Thymus (tissue), 11 donors: ENCODE data around the gene PRIM2. TPM values are rescaled to one million over a fixed set of nuclear protein-coding genes. Genes with fewer than 3 reads are reported as not detected.
"Not testable (repeated sequence)": the region's sequence is repeated elsewhere in the genome, so short reads cannot be mapped to it uniquely, and the experiment has no call there.

ENCODE experiments used
- DNase-seq, 9 donors: peaks; one replicate each; pipeline ENCODE4 v3.0.0-alpha.2; 2013; ENCODE audit warnings: low spot score in 9 of 9, low read depth in 6 of 9, missing footprints in 1 of 9
- H3K27ac ChIP-seq, 2 donors: one replicate each; pipeline ENCODE4 v1.5.1; 2013; ENCODE audit warnings: control low read depth in 1 of 2, low read depth in 1 of 2, low read length in 1 of 2, mild to moderate bottlenecking in 1 of 2, moderate library complexity in 1 of 2
- H3K27me3 ChIP-seq, 2 donors: one replicate each; pipeline ENCODE4 v1.5.1; 2013; ENCODE audit warnings: low read length in 1 of 2; ENCODE audit not compliant: control insufficient read depth in 2 of 2, insufficient read depth in 1 of 2
- H3K36me3 ChIP-seq, 2 donors: one replicate each; pipeline ENCODE4 v1.5.1; 2013; ENCODE audit warnings: low read length in 1 of 2, mild to moderate bottlenecking in 1 of 2, moderate library complexity in 1 of 2; ENCODE audit not compliant: control insufficient read depth in 2 of 2, insufficient read depth in 2 of 2
- H3K4me1 ChIP-seq, 2 donors: one replicate each; pipeline ENCODE4 v1.5.1; 2013; ENCODE audit warnings: low read length in 2 of 2; ENCODE audit not compliant: control insufficient read depth in 2 of 2, insufficient read depth in 2 of 2
- H3K4me3 ChIP-seq, 2 donors: one replicate each; pipeline ENCODE4 v1.5.1; 2013; ENCODE audit warnings: low read length in 2 of 2, control low read depth in 1 of 2, mild to moderate bottlenecking in 1 of 2
- H3K9me3 ChIP-seq, 2 donors: one replicate each; pipeline ENCODE4 v1.5.1; 2013; ENCODE audit warnings: low read length in 1 of 2, mild to moderate bottlenecking in 1 of 2; ENCODE audit not compliant: control insufficient read depth in 2 of 2, insufficient read depth in 1 of 2
- WGBS: extraction: QIAGEN DNeasy Blood & Tissue Kit; methylation state at CpG from one replicate; pipeline ENCODE4 v1.1.7; 2013; 5-methylcytosine and 5-hydroxymethylcytosine counted together
- polyA plus RNA-seq: library from polyadenylated mRNA; stranded (reverse); fragments of 200-250 nt; gene quantifications from one replicate; pipeline ENCODE4 v1.2.3, GENCODE V29; 2013
- total RNA-seq: library from RNA; stranded (reverse); fragments of 120-200 nt; gene quantifications from one replicate; pipeline ENCODE4 v1.2.4, GENCODE V29; 2013
- donor health status: healthy.

PRIM2 gene
- total and polyA plus RNA-seq, 2 donors = 9.7 to 34.2 TPM

- not testable (repeated sequence) for H3K36me3 ChIP-seq, H3K27ac ChIP-seq, H3K4me1 ChIP-seq, DNase-seq, H3K4me3 ChIP-seq, H3K27me3 ChIP-seq, H3K9me3 ChIP-seq
- WGBS = 97% methylated on average over 3 of the region's 3 CpGs
Observed at GRCh38 chr6:57601105-57601504, 283.7 kb downstream of the PRIM2 start.

- not testable (repeated sequence) for H3K9me3 ChIP-seq, H3K27me3 ChIP-seq, H3K4me3 ChIP-seq, H3K27ac ChIP-seq, DNase-seq, H3K36me3 ChIP-seq, H3K4me1 ChIP-seq
Observed at GRCh38 chr6:57605303-57605702, 287.9 kb downstream of the PRIM2 start.

GRCh38 chr6:57606331-57606730 is 288.9 kb downstream of the PRIM2 start:
- H3K9me3 ChIP-seq, DNase-seq, H3K27ac ChIP-seq, H3K27me3 ChIP-seq, H3K36me3 ChIP-seq, H3K4me3 ChIP-seq, H3K4me1 ChIP-seq: not testable (repeated sequence)
- WGBS = 97% methylated on average over 3 of the region's 3 CpGs

- not testable (repeated sequence) for H3K4me1 ChIP-seq, DNase-seq, H3K9me3 ChIP-seq, H3K27me3 ChIP-seq, H3K27ac ChIP-seq, H3K4me3 ChIP-seq, H3K36me3 ChIP-seq
- WGBS = no CpG with 5 or more reads among the region's 2 CpGs
Observed at GRCh38 chr6:57610612-57611011, 293.2 kb downstream of the PRIM2 start.

GRCh38 chr6:57618959-57619358 is 301.5 kb downstream of the PRIM2 start:
- not testable (repeated sequence) for H3K27ac ChIP-seq, H3K27me3 ChIP-seq, DNase-seq, H3K9me3 ChIP-seq, H3K4me3 ChIP-seq, H3K4me1 ChIP-seq, H3K36me3 ChIP-seq
- WGBS = 94% methylated on average over 6 of the region's 6 CpGs

- WGBS = 100% methylated on average over 1 of the region's 1 CpG
- H3K36me3 ChIP-seq, H3K4me3 ChIP-seq, DNase-seq, H3K4me1 ChIP-seq, H3K27me3 ChIP-seq, H3K27ac ChIP-seq, H3K9me3 ChIP-seq: not testable (repeated sequence)
Observed at GRCh38 chr6:57631773-57632172, 314.3 kb downstream of the PRIM2 start.

GRCh38 chr6:57658526-57658925 is 341.1 kb downstream of the PRIM2 start:
- H3K4me3 ChIP-seq, H3K27me3 ChIP-seq, H3K36me3 ChIP-seq, H3K27ac ChIP-seq, H3K9me3 ChIP-seq, H3K4me1 ChIP-seq, DNase-seq: not testable (repeated sequence)
- 49% methylated on average over 2 of the region's 2 CpGs for WGBS

GRCh38 chr6:57659794-57660193 is 342.4 kb downstream of the PRIM2 start:
- not testable (repeated sequence) for H3K27me3 ChIP-seq, DNase-seq, H3K4me3 ChIP-seq, H3K4me1 ChIP-seq, H3K27ac ChIP-seq, H3K9me3 ChIP-seq, H3K36me3 ChIP-seq
- 66% methylated on average over 2 of the region's 2 CpGs for WGBS

- not testable (repeated sequence) for H3K4me1 ChIP-seq, H3K27me3 ChIP-seq, DNase-seq, H3K27ac ChIP-seq, H3K9me3 ChIP-seq, H3K4me3 ChIP-seq, H3K36me3 ChIP-seq
- WGBS = 93% methylated on average over 1 of the region's 1 CpG
Observed at GRCh38 chr6:57660940-57661339, 343.5 kb downstream of the PRIM2 start.

GRCh38 chr6:57668108-57668507 is 350.7 kb downstream of the PRIM2 start:
- not testable (repeated sequence) for H3K4me1 ChIP-seq, H3K27me3 ChIP-seq, DNase-seq

More at GRCh38 chr6:57668108-57668507, 350.7 kb downstream of the PRIM2 start:
- H3K9me3 ChIP-seq, H3K36me3 ChIP-seq, H3K4me3 ChIP-seq, H3K27ac ChIP-seq: not testable (repeated sequence)
